AG08396 (cell line): ENCODE data around the gene SF3B6.
"Not testable (repeated sequence)": the region's sequence is repeated elsewhere in the genome, so short reads cannot be mapped to it uniquely, and the experiment has no call there.

Experiments used
- DNase-seq: peaks from one replicate; pipeline ENCODE4 v3.0.0; 2012; ENCODE audit warnings: low spot score, mixed read lengths

Gene SF3B6

DNA sequence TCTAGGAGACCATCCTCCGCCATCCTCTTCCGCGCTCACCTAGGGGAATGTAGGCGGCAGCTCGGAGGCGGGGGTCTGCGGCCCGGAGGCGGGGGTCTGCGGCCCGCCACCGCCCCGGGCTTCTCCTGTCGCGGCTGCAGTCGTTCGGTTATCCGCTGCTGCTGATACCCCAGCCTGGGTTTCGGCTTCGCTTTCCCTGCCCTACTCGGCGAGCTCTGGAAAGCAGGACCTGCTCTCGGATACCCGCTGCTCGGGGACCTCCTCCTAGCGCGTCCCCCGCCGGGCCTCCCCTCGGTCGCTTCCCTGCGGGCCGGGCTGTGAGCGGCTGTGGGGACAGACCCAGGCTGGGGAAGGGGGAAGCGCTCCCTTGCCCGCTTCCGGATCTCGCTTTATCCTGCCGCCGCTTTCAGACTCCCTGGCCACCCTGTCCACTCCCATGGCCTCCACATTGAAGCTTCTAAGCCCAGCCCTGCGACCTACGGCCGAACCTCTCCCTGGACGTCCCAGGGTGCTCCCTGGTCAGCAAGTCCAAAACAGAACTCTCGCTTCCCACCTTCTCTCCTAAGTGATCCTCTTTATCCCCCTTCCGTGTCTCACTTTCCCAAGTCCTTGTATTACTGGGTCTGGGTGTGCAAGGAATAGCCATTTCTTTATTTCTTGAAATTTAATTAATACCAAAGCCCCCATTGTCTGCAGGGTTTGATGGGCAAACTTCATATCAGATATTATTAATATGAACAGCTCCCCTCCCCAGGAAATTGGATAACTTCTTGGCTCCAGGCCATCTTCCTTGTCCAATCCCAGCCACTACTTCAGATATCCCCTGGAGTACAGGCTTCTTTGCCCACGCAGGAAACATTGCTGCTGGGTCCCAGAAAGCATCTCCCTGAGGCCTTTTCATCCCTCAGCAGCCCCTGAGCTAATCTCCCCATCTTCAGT, 25.8 kb downstream of the SF3B6 start:
- peak; percentile 12 for DNase-seq

DNA sequence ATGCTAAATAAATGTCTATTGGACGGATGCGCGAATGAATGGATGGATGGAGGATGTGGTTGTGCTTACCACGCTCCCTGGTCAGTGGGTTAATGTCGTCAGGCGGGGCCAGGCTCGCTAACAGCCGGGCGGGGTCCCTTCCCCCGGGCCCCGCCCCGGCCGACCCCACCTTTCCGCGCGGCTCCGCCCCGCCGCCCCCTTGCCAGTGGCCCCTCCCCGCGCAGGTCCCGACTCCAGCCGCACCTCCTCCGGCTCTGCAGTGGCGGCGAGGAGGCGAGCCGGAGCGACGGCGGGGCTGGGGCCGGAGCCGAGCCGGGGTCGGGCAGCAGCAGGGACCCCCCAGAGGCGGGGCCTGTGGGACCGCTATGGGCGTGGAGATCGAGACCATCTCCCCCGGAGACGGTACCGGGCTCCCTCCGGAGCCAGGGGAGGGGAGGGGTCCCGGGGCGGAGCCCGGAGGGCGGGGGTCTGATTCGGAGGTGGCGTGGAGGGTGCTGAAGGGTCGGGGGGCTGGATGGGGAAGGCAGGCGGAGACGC, 26.6 kb downstream of the SF3B6 start, which contains the start of gene FKBP1B:
FKBP1B (plus strand) TSS at position 257 of the 537 bp plus-strand sequence; CDS start at position 366, 109 bp downstream.
- peak; percentile 66 for DNase-seq

DNA sequence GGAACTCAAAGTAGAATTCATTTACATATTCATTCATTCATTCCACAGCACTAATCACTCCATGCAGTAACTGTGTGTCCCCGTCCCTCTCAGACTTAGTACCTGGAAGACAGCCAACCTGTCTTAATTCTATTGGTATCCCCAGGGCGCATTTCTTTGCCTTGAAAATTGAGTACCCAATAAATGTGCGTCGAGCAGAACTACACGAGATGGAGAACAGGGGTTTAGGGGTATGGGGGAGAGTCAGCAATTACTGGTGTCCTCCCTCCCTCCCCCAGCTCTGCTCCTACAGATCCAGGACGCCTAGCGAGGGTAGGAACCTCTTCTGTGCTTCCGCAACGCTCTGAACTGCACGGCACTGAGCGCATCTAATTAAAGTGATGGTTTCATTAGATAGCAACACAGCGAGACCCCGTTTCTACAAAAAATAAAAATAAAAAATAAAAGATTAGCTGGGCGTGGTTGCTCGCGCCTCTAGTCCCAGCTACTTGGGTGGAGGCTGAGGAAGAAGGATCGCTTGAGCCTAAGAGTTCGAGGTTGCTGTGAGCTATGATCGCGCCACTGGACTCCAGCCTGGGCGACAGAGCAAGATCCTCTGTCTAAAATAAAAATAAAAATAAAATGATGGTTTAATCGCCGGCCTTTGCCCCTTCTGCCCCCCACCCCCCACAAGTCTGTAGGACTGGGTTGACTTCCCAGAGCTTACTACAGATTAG, 27.2 kb downstream of the SF3B6 start:
- DNase-seq, result no peak

DNA sequence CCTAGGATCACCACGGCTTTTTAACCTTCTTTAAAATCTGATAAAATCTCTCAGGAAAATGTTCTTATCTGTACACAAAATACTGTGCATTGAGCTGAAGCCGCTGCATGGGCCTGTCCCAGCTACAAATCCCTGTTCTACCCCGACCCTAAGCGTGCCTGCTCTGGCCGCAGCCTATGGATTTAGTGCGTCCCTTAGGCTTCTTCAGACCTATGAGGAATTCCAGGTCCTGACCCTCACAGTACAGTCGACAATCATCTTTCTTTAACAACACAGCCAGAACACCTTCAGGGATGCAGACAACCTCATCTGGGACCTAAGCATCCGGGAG, 28.5 kb downstream of the SF3B6 start:
- DNase-seq, result no peak

DNA sequence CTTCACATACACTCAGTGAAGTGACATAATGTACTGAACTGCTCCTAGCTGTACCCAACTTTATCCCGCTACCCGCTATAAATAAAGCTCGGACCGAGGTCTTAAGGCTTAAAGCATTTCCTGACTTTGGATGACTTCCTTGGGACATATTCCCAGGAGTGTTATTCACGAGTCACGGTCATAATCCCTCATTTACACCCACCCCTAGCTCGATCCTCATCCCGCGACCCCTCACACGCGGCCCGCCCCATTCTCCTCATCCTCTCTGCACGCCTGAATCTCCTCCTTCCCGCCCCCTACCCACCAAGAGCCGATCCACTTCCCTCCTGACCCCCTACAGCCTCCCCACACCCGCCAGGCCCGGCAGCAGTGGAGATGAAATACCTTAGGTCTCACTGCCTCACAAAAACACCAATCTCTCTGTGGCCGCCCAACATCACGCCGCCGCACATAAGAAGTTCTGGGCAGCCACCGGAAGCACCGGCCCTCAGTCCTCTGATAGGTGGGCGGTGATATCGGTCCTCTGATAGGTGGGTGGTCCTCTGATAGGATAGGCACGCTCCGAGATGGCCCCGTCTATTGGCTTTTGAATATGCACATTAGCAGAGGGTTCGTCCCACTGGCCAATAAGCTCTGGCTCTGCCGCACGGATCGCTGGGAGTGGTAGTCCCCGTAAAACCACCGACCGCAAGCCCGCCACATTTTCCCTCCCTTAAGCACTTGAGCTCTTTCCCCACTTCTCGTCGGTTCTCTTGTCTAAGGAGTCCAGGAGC, 29.0 kb downstream of the SF3B6 start, which contains the start of gene WDCP:
WDCP (minus strand) TSS at position 462 of the 773 bp plus-strand sequence. CDS start 7,897 bp downstream, outside the sequence.
- peak; percentile 93 for DNase-seq

DNA sequence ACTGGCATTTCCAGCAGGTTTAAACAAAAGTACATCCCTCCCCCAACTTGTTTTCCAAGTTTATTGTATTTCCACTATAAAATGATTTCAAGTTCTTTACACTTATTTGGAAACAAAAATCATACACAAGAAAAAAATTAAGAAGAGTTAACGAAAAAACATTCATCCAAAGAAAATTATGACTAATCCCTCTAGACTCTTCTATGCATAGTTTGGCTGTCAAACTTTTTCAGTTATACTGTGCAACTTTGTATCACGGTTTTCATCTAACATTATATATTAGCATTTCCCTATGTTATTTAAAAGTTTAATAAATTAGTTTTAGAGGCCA, 29.6 kb downstream of the SF3B6 start:
- DNase-seq, result no peak

DNA sequence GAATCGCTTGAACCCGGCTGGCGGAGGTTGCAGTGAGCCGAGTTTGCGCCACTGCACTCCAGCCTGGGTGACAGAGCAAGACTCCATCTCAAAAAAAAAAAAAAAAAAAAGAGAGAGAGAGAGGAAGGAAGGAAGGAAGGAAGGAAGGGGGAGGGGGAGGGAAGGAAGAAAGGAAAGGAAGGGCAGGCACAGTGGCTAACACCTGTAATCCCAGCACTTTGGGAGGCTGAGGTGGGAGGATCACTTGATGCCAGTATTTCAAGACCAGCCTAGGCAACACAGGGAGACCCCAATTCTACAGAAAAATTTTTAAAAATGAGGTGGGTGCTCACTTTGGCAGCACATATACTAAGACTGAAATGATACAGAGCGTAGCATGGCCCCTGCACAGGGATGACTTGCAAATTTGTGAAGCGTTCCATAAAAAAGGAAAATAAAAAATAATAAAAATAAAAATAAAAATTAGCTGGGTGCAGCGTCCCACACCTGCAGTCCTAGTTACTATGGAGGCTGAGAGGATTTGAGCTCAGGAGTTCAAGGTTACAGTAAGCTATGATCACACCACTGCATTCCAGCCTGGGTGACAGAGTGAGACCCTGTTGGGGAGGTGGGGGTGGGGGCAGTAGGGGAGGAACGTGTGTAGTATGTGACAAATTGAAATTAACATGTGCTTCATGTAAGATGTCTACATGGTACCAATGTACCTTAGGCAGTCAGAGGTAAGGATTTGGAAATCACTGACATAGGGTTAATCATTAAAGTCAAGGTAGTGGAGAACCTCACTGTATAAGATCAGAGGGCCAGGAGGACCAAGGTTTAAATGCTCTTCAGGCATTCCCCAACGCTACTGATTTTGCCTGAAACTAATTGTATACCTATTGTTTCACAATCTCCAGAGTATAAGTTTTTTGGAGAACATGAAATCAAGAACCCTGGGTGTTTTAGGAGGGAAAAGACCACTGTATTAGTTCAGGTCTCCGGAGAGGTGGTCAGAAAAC, 30.3 kb downstream of the SF3B6 start:
- no peak for DNase-seq

DNA sequence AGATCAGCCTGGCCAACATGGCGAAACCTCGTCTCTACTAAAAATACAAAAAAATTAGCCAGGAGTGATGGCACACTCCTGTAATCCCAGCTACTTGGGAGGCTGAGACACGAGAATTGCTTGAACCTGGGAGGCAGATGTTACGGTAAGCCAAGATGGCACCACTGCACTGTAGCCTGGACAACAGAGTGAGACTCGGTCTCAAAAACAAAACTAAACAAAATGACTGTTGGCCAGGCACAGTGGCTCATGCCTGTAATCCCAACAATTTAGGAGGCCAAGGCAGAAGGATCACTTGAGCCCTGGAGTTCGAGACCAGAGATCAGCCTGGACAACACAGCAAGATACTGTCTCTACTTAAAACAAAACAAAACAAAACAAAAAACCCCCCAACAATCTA, 33.0 kb downstream of the SF3B6 start:
- DNase-seq, result not testable (repeated sequence)

DNA sequence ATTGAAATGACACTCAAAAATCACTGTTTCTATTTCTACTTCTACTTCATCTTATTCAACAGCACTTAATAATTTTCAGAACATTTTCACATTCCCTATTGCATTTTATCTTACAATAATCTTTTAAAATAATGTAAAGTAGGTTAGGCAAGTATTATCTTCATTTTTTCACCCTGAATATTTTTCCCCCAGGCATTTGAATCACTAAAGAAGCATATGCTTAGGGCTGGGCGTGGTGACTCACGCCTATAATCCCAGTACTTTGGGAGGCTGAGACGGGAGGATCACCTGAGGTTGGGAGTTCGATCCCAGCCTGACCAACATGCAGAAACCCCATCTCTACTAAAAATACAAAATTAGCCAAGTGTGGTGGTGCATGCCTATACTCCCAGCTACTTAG, 35.6 kb downstream of the SF3B6 start:
- DNase-seq, result no peak

DNA sequence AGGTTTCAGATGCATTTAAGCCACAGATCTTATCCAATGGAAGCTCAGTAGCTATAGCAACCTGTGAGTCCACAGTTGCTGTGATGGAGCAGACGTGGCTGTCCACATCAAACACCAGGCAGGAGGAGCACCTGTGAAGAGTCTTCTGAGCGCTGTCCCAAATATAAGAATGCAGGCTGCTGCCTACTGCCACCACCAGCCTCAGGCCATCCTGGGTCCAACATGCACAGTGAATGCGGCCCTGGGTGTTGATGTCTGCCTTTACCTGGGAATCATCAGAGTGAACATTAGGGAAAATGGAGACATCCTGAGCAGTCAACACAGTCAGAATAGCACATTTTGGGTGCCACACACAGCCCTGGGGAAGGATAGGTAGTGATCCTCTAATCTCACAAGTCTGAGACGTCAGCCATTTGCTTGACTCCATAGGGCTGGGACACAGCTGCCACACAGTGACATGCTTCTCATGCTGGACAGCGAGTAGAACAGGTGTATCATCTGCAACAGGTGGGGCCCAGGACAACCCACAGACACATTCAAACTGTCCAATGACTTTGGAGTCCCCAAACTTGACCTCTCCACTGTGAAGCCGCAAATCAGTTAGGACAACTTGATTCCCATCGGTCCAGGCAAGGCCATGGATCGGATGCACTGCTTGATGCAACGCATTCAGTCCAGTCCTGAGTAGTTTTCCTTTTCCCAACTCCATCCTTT, 37.2 kb downstream of the SF3B6 start:
- no peak for DNase-seq

DNA sequence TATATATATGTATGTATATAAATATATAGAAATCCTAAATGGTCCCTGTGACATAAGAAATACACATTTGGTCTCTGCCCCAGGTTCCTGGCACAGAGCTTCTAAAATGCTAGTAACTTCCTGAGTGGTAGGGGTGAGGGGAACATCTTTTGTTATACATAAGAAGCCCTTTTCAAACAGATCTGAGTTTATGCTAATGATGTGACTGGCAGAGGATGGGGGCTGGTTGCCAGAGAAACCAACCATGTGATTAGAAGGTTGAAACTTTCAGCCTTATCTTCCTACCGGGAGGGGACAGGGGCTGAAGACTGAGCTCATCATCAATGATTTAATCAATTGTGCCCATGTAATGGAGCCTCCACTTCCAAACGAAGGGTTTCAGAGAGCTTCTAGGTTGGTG, 49.9 kb downstream of the SF3B6 start:
- no peak for DNase-seq

DNA sequence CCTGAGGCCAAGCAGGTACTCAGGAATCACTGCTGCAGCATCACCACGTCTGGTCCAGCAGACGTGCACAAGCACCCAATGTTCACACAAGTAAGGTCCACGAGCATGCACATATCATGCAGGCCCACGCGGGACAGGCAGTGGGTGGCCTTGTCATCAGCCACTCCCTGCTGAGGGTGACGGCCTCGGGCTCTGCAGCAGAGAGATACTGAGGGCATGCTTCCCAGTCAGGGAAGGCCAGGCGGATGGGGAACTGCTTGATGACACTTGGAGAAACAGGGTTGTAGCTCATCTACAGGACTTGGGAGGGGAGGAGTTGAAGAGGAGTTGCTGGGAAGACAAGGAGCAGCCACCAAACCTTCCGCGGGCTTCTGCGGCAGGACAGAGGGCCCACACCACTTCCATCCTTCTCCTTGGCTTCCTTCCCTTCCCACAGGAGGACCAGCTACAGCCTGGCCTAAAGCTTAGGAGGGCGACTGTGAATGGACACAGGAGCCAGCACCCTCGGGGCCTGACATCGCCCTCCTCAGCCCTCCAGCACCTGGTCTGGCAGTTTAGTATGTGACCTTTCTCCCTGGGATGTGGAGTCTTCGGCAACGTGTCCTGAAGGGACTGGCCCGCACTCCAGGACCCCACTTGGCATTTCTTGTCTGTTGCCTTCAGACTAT, 51.0 kb downstream of the SF3B6 start:
- DNase-seq, result no peak

DNA sequence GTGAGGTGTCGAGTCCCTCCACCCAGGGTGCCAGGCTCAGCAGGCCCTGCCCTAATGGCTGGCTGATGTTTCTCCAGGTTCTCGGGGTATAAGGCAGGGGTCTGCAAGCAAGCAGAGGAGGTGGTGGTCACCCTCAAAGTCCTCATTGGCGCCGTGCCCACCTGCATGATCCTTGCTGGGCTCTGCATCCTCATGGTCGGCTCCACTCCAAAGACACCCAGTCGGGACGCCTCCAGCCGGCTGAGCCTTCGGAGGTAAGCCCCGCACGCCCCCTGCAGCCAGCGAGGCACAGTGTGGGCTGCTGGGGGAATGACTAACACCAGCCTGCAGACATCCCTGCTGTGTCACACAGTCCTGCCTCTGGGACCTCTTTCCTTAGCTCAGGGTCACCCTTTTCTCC, 52.1 kb downstream of the SF3B6 start:
- DNase-seq, result peak; percentile 55

DNA sequence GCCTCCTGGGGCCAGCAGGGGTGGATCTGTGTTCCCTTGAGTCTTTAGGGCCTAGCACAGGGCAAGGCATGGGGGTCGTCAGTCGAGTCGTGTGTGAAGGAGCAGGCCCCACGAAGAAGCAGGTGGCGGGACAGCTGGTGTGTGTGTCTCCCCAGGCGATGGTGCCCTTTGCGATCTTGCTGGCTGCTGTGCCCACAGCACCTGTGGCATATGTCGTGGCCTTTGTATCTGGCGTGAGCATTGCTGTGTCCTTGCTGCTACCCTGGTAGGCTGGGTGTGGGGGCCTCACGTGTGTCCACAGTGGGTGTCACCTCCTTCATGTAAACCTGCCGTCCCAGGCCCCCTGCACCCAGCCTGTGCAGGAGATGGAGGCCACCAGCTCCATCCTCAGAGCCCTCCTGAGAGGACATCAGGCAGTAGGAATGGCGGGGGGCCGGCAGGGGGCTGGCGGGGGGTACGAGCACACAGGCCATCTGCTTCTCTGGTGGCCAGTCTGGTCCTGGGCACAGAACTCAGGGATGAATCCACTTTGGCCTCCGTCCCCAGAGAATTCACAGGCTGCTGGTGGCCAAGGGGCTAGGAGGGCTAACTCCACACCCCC, 53.1 kb downstream of the SF3B6 start:
- DNase-seq, result no peak

DNA sequence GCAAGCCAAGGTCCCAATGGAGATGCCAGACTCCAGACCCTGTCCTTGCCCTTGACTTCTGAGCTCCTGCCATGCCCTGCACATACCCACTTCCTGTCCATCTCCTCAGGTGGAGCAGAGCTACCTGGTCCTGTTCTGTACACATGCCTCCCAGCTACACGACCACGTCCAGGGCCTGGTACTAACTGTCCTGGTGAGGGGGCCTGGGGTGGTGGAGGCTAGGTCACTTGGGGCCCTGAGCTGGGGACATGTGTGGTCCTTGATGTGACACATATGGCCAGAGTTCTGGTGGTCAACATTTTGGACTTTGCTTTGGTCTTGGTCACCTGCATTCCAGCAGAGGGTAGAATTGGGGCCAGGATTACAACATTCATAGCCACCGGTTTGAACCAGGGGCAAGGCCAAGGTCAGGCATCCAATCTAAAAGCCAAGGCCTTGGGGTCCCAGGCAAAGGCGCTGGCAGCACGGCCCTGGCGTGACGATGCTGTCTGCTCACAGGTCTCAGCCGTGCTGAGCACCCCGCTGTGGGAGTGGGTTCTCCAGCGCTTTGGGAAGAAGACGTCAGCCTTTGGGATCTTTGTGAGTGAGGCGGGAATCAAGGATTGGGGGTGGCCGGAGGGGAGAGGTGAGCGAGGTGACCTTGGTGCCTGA, 53.7 kb downstream of the SF3B6 start:
- no peak for DNase-seq

DNA sequence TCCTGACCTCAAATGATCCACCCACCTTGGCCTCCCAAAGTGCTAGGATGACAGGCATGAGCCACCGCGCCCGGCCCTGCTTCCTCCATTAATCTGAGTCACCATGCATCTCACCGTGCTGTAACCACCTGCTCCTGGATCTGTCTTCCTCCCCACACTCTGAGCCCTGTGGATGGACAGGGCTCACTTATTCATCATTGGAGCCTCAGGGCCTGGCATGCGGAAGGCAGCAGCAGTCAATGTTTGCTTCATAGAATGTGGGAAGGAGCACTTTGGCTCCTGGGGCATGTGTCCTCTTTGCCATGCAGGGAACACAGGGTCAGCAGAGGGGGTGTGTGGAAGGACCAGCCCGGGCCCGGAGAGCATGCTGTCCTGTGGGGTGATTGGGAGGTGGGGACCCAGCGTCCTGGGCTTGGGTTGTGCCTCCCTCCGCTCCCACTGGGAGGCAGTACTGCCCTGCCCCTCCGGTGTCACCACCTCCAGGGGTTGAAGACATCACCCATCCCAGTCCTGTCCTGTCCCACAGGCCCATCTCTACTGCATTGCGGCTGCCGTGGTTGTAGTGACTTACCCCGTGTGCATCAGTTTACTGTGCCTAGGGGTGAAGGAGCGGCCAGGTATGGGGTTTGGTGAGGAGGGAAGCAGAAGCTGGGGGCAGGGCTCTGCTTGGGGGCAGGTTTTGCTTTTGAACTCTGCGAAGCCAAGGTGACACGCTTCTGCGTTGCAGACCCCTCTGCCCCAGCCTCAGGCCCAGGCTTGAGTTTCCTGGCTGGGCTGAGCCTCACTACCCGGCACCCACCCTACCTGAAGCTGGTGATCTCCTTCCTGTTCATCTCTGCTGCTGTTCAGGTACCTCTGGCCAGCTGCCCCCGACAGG, 54.8 kb downstream of the SF3B6 start:
- DNase-seq, result no peak

DNA sequence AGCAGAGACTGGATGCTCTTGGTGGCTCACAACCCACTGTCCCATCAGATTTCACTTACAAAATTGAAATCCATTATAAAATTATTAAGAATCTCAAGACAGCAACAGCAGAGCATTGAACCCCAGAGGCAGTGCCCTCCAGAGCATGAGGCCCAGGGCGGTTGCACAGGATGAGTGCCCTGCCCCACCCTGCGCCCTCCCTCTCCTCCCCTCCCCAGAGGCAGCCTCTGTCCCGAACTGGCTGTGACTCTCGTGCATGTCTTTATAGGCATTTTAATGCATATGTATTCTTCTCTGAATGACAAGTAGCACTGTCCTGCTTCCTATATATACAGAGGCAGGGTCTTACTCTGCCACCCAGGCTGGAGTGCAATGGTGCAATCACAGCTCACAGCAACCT, 55.9 kb downstream of the SF3B6 start:
- no peak for DNase-seq

DNA sequence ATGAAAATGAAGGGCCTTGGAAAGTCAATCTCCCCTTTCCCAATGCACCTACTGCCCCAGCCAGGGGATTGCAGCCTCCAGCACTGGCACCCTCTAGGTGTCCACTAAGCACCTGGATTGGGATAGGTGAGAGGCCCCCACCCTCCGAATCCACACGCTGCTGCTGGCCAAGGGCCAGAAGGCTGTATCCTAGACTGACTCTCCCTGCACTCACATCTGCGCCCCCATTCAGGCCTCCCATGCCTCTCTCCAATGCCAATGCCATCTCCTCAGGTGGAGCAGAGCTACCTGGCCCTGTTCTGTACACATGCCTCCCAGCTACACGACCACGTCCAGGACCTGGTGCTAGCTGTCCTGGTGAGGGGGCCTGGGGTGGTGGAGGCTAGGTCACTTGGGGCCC, 56.4 kb downstream of the SF3B6 start:
- no peak for DNase-seq
